ENCODE measurements around the gene ZFP14. TPM values are rescaled to one million over a fixed set of nuclear protein-coding genes. Genes with fewer than 3 reads are reported as not detected.

Gene ZFP14
- 10 to 100 TPM in 1 of 4 donors, 1 to 10 TPM in 3; 1.5 to 10.5 (median 3.6) TPM for total RNA-seq

GRCh38 chr19:36378625-36379509, at the start of gene ZFP14:
Gene ZFP14, minus strand, starts transcription at chr19:36379201. Its CDS starts 11,309 bp downstream, at chr19:36367892.
- TF ChIP-seq POLR2AphosphoS5 (IDR thresholded peaks at IDR 0.05) (peak in 2 of 3 donors; percentile 16 to 51), CTCF (IDR thresholded peaks at IDR 0.05) (peak in 1 of 2 donors; percentile 32), POLR2A (IDR thresholded peaks at IDR 0.05) (peak in 1 of 2 donors; percentile 48), EP300 (IDR thresholded peaks at IDR 0.05) (no peak)
- peaks cover 19% of the 10 kb centered on the region for H3K4me1 ChIP-seq
- peak within 1 kb of the TSS; percentile 92 for H3K27ac ChIP-seq
- no peaks in the 10 kb centered on the region for H3K9me3 ChIP-seq
- H3K36me3 ChIP-seq, result no peaks in the 10 kb centered on the region
- whole genome bisulfite sequencing, result 5% methylated on average over 19 of the region's 69 CpGs
- DNase-seq (ENCODE audit: low spot score in 2 of 2), result peak; percentile 93
- no peaks in the 10 kb centered on the region for H3K27me3 ChIP-seq
- peak within 1 kb of the TSS; percentile 77 for H3K4me3 ChIP-seq

- Histone ChIP-seq H3K36me3 (no peaks in the 10 kb centered on the region), H3K27me3 (peaks cover 16% of the 10 kb centered on the region), H3K27ac (no peak overlapping the region), H3K9me3 (no peaks in the 10 kb centered on the region), H3K4me3 (no peak overlapping the region), H3K4me1 (peaks cover 3% of the 10 kb centered on the region)
- no peak for DNase-seq (ENCODE audit: low spot score in 2 of 2)
- no peak for TF ChIP-seq POLR2AphosphoS5 (IDR thresholded peaks at IDR 0.05)
- 82% methylated on average over 4 of the region's 4 CpGs for WGBS
These were observed 44.9 kb upstream of the ZFP14 start for GRCh38 chr19:36423925-36424324.

- no peaks in the 10 kb centered on the region for H3K36me3 ChIP-seq
- H3K27ac ChIP-seq, result no peak overlapping the region
- WGBS, result 37% methylated on average over 18 of the region's 33 CpGs
- TF ChIP-seq POLR2AphosphoS5 (IDR thresholded peaks at IDR 0.05), result no peak
- no peak for TF ChIP-seq POLR2A (IDR thresholded peaks at IDR 0.05)
- no peak for TF ChIP-seq CTCF (IDR thresholded peaks at IDR 0.05)
- no peak for TF ChIP-seq EP300 (IDR thresholded peaks at IDR 0.05)
- peaks cover 16% of the 10 kb centered on the region for H3K27me3 ChIP-seq
- peaks cover 13% of the 10 kb centered on the region for H3K4me1 ChIP-seq
- peak overlapping the region; percentile 42 for H3K4me3 ChIP-seq
- DNase-seq (ENCODE audit: low spot score in 2 of 2), result no peak
- H3K9me3 ChIP-seq, result no peaks in the 10 kb centered on the region
These were observed 42.9 kb upstream of the ZFP14 start for GRCh38 chr19:36421749-36422481.

- DNase-seq (ENCODE audit: low spot score in 2 of 2), result no peak
- no peak for TF ChIP-seq CTCF (IDR thresholded peaks at IDR 0.05)
- TF ChIP-seq EP300 (IDR thresholded peaks at IDR 0.05), result no peak
- no peak for TF ChIP-seq POLR2AphosphoS5 (IDR thresholded peaks at IDR 0.05)
- no peak for TF ChIP-seq POLR2A (IDR thresholded peaks at IDR 0.05)
- Histone ChIP-seq H3K4me3 (peak overlapping the region; percentile 42), H3K9me3 (no peaks in the 10 kb centered on the region), H3K4me1 (peaks cover 13% of the 10 kb centered on the region), H3K36me3 (no peaks in the 10 kb centered on the region), H3K27ac (no peak overlapping the region), H3K27me3 (peaks cover 16% of the 10 kb centered on the region)
- 17% methylated on average over 52 of the region's 61 CpGs for WGBS
These were observed 42.2 kb upstream of the ZFP14 start for GRCh38 chr19:36420961-36421748.

- Histone ChIP-seq H3K4me1 (peaks cover 13% of the 10 kb centered on the region), H3K4me3 (peak within 1 kb of the TSS; percentile 62), H3K36me3 (no peaks in the 10 kb centered on the region), H3K27ac (peak within 1 kb of the TSS; percentile 72), H3K27me3 (peaks cover 16% of the 10 kb centered on the region), H3K9me3 (no peaks in the 10 kb centered on the region)
- under 1% methylated on average over 17 of the region's 70 CpGs for WGBS
- no peak for TF ChIP-seq POLR2A (IDR thresholded peaks at IDR 0.05)
- no peak for TF ChIP-seq POLR2AphosphoS5 (IDR thresholded peaks at IDR 0.05)
- TF ChIP-seq EP300 (IDR thresholded peaks at IDR 0.05), result no peak
- no peak for TF ChIP-seq CTCF (IDR thresholded peaks at IDR 0.05)
- DNase-seq (ENCODE audit: low spot score in 2 of 2), result peak; percentile 78 to 83
These were observed 39.4 kb upstream of the ZFP14 start, which contains the start of gene ZFP82 for GRCh38 chr19:36418287-36419001. Gene ZFP82, minus strand, starts transcription at chr19:36418644. Its CDS starts 8,855 bp downstream, at chr19:36409789.

Data from suprapubic skin (tissue), 4 donors.